GM12892 (cell line): ENCODE data around the gene PDZRN3.

ENCODE experiments used
- POLR2A ChIP-seq: IDR thresholded peaks from 2 replicates; pipeline ENCODE4 v1.6.1; 2011; ENCODE audit warnings: low read depth, low read length, control low read depth
- POLR2AphosphoS5 ChIP-seq: IDR thresholded peaks from 2 replicates; pipeline ENCODE4 v1.6.1; 2011; ENCODE audit warnings: low read depth, low read length, control low read depth
- TAF1 ChIP-seq: IDR thresholded peaks from 2 replicates; pipeline ENCODE4 v1.6.1; 2011; ENCODE audit warnings: low read depth, mild to moderate bottlenecking, control low read depth, low read length, borderline replicate concordance

- TF ChIP-seq POLR2A (no peak), TAF1 (no peak), POLR2AphosphoS5 (no peak)
These were observed 245.3 kb downstream of the PDZRN3 start for GRCh38 chr3:73379465-73379864.
